Measurements from ENCODE around the gene TMPRSS3.

- TF ChIP-seq CTCF (IDR thresholded peaks at IDR 0.05) (no peak), POLR2A (IDR thresholded peaks at IDR 0.05) (no peak)
These were observed 47.4 kb upstream of the TMPRSS3 start for GRCh38 chr21:42443181-42443785.

Data from heart left ventricle (tissue), 13 donors.